ENCODE data around the gene UNC5C.
A peak's percentile ranks its signal among the peaks of the same experiment; 100 is the strongest.

The UNC5C gene

GRCh38 chr4:95466791-95467190, 82.0 kb downstream of the UNC5C start:
- no peak for DNase-seq (ENCODE audit: low read depth)

DNA sequence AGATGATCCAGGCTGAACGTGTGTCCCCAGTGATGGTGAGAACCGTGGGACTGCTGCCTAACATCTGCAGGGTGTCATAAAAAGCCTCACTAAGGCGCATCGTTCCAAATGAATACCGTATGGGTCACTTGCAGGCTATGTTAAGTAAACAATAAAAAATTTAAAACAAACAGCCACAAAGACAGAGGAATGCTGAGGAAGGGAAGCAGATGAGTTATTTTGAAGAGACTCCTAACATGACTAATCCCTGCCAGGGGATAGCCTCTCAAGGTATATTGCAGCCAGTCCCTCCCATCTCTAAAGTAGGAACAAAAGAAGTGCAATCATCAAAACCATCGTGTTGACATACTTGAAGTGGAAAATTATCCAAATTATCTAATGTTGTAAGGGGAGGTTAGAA, 83.8 kb downstream of the UNC5C start:
- DNase-seq (ENCODE audit: low read depth): peak; percentile 11

DNA sequence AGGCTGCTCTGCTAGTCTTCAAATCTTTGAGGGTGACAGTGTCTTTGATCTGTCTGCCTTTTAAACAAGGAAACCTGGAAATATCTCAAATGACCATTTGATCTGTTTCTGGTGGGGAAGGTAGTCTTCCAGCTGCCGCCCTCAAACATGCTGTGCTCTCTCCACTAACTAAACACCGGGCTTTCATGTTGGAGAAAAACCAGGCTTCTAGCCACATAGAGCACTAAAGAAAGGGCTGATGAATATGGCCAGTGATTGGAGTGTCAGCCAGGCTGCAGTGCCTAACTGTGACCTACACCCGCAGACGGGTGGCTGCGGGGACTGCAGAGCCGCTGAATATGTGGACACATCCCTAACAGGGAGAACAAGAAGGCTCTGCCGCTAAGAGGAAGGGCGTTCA, 85.9 kb downstream of the UNC5C start:
- DNase-seq (ENCODE audit: low read depth): no peak

GRCh38 chr4:95457353-95457752, 91.4 kb downstream of the UNC5C start:
- no peak for DNase-seq (ENCODE audit: low read depth)

DNA sequence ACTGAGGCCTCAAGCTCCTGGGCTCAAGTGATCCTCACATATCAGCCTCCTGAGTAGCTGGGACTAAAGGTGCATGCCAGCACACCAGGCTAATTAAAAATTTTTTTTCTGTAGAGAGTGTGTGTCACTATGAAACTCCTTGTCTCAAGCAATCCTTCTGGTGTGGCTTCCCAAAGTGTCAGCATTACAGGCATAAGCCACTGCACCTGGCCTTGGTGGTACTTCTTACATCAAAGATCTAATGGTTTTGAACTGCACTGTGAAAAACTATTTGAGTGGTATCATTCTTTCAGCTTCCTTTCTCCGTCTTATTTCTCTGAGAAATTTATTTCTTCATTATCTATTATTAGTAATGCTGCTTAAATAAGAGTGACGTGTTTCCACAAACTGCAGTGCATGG, 98.5 kb downstream of the UNC5C start:
- DNase-seq (ENCODE audit: low read depth): no peak

GRCh38 chr4:95446173-95446572, 102.6 kb downstream of the UNC5C start:
- DNase-seq (ENCODE audit: low read depth): no peak

GRCh38 chr4:95445251-95445650, 103.5 kb downstream of the UNC5C start:
- no peak for DNase-seq (ENCODE audit: low read depth)

GRCh38 chr4:95444812-95445211, 104.0 kb downstream of the UNC5C start:
- no peak for DNase-seq (ENCODE audit: low read depth)

DNA sequence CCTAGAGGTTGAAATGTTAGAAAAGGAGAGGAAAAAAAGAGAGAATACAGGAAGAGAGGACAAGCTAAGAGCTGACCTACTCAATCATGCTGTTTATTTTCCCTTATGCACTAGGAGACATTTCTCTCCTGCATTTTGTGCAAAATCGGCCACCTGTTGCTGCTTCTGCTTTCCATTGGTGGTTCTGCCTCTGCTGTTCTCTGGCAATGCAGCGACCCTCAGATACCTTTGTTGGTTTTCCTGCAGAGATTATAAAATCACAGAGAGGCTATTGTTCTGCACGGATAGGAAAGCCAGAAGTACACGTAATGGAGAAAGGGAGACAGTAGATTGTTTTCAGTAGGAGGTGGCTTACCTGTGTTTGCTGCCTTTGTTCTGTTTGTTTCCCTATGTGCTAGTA, 108.9 kb downstream of the UNC5C start:
- DNase-seq (ENCODE audit: low read depth): no peak

GRCh38 chr4:95439071-95439470, 109.7 kb downstream of the UNC5C start:
- no peak for DNase-seq (ENCODE audit: low read depth)

GRCh38 chr4:95432466-95432865, 116.3 kb downstream of the UNC5C start:
- no peak for DNase-seq (ENCODE audit: low read depth)

GRCh38 chr4:95431678-95432077, 117.1 kb downstream of the UNC5C start:
- no peak for DNase-seq (ENCODE audit: low read depth)

DNA sequence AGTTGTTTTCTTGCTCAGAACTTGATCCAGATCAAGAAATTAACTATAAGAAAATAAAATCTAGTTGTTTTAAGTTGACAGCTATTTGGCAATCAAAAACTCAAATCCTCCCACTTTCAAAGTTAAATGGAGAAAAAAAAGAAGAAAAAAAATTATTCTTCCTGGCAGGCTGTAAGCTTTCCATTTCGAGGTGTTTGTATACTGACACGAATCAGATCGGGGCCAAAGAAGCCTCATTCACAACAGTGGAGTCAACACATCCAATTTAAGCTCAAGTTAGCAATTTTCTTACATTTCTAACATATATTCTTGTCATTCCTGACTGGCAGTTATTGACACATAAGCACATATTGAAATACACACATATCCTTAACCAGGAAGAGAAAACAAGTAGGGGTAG, 119.4 kb downstream of the UNC5C start:
- no peak for DNase-seq (ENCODE audit: low read depth)

DNA sequence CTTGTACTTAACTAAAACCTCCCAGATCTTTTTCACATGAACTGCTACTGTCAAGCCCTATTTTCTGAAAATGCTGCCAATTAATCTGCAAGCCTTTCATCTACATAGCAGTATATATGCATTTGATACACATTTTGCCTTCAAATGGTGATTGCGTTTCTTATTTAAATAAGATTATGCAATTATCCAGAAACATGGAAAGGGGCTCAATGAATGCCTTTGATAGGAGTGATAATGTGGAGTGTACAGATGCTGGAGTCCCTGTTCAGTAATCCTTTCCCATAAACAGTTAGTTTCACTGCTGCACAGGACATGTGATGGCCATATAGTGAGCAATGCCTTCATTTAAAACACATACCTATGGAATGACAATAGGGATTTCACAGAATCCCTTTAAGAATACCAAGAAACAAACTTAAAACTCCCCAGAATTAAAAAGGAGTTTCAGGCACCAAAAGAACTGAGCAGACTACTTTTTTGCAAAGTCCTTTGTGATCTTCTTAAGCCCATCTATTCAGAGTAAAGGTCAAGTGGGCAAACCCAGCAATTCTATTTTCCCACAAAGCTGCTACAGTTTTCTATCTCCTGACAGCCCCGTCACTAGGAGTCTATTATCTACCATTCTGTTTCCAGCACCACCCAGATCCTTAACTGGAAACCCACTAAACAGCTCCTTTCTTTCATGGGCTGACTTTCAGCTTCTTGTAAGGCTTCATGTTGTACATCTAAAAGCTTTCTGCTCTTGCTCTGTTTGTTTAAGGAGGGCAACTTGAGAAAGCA, 120.3 kb downstream of the UNC5C start:
- DNase-seq (ENCODE audit: low read depth): no peak

- no peak for DNase-seq (ENCODE audit: low read depth)
Observed at GRCh38 chr4:95426455-95426854, 122.3 kb downstream of the UNC5C start.

GRCh38 chr4:95422436-95422835, 126.3 kb downstream of the UNC5C start:
- DNase-seq (ENCODE audit: low read depth): no peak

DNA sequence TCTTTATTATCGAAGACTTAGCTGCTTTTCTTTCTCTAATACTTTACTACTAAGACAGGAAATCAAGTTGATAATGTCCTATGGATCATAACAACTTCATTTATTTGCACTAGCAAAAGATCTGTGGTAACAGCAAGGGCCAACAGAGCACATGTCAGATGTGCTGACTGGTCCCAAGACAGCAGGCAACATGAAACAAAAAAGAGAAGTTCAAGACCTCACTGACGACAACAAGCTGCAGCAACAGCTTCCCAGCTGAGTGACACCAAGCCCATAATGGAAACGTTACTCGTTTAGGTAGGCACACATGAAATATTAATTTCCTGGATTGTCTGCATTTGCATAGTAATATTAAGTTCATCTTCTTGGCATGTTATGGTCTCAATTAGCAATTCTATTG, 126.9 kb downstream of the UNC5C start:
- no peak for DNase-seq (ENCODE audit: low read depth)

DNA sequence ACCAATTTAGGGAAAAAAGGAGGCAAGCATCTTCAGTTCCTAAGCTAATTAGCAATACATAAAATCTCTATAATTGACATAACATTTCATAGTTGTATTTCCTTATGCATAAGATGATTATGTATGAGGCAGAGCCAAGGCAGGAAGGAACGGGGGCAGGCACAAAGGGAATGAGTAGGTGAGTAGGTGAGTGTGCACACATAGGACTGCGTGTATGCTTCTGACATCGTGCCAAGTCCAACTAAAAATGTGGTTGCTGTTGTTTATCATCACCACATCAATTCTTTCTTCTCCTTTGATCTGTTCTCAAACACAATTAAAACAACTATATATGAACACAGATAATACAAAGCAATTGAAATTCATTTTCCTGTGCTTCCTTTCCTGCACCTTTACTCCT, 131.2 kb downstream of the UNC5C start:
- DNase-seq (ENCODE audit: low read depth): no peak

- peak; percentile 40 for DNase-seq (ENCODE audit: low read depth)
Observed at GRCh38 chr4:95415346-95415771, 133.4 kb downstream of the UNC5C start.

GRCh38 chr4:95411371-95412088, 137.2 kb downstream of the UNC5C start:
- no peak for DNase-seq (ENCODE audit: low read depth)

GRCh38 chr4:95410387-95410977, 138.3 kb downstream of the UNC5C start:
- DNase-seq (ENCODE audit: low read depth): no peak

DNA sequence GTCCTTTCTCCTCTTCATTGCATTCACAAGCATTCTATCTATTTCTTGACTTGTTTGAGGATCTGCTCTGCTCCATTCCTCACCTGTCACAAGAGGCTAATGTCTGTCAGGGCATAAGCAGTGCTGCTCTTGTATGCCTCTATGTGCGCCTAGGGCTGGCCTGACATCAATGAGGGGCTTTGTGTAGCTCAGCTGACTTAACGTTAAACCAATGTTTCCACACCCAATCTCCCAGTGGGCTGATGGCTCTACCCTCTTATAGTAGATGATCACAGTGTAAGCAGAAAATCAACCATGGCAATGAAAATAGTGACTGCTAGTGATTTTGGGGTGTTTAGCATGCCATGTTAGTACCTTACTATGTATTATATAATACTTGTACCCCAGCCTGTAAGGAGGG, 139.0 kb downstream of the UNC5C start:
- DNase-seq (ENCODE audit: low read depth): no peak

DNA sequence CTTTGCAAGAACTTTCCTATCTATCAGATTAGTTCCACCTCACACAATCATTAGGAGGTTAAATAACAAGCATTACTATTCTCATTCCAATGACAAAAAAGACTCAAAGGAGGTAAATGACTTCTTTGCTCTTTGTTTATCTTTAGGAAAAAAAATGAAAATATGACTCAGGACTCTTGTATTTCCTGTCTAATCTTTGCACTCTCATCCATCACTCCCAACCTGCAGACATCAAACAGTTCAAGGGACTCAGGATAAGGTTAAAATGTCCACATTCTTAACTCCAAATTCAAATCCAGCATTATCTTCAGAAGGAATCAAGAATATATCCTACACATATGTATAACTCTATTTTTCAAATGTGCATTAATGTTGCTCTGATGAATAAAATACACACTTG, 139.6 kb downstream of the UNC5C start:
- peak; percentile 16 for DNase-seq (ENCODE audit: low read depth)
